Transverse colon (tissue), 4 donors: Measurements from ENCODE around the gene EIF4EBP2.

Experiments used
- POLR2AphosphoS5 ChIP-seq, 3 donors: sonication (generic); formaldehyde crosslinking; IDR thresholded peaks; one replicate each; pipeline ENCODE4 v1.6.1; 2016; ENCODE audit warnings: antibody characterized with exemption in 3 of 3
- TF ChIP-seq, protein P1 (sequence below), 5 experiments: fragments of 200-600 bp in 3 of 5; fragments of 450-650 bp in 2 of 5; sonication (generic) in 3 of 5; IDR thresholded peaks; 1 replicate in 2 of 5; 2 replicates in 3 of 5; pipeline ENCODE4 v1.5.1; 2016 to 2017; ENCODE audit warnings: antibody characterized with exemption in 5 of 5, inconsistent platforms in 3 of 5, mild to moderate bottlenecking in 2 of 5, moderate library complexity in 1 of 5

DNA sequence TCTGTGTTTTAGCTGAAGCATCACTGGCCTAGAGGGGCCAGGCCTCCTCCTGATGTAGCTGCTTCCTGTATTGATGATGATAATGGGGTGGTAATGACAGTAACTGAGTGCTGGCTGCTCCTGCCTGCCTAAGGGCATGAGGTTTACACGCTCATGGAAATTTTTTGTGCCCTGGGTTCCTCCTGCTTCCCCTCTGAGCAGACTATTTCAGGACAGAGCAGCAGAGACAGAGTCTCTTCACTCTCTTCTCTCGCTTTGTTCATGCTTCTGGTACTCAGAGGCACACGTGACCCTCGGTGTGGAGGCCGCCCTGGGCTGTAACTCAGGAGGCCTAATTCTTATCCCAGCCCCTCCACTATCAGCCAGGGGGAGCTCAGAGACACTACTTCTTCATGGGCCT, 49.4 kb upstream of the EIF4EBP2 start:
- TF ChIP-seq, protein P1, sequence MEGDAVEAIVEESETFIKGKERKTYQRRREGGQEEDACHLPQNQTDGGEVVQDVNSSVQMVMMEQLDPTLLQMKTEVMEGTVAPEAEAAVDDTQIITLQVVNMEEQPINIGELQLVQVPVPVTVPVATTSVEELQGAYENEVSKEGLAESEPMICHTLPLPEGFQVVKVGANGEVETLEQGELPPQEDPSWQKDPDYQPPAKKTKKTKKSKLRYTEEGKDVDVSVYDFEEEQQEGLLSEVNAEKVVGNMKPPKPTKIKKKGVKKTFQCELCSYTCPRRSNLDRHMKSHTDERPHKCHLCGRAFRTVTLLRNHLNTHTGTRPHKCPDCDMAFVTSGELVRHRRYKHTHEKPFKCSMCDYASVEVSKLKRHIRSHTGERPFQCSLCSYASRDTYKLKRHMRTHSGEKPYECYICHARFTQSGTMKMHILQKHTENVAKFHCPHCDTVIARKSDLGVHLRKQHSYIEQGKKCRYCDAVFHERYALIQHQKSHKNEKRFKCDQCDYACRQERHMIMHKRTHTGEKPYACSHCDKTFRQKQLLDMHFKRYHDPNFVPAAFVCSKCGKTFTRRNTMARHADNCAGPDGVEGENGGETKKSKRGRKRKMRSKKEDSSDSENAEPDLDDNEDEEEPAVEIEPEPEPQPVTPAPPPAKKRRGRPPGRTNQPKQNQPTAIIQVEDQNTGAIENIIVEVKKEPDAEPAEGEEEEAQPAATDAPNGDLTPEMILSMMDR (IDR thresholded peaks at IDR 0.05), result no peak
- TF ChIP-seq POLR2AphosphoS5 (IDR thresholded peaks at IDR 0.05), result no peak
